HEK293T (cell line): ENCODE data around the gene MTRF1.

ENCODE experiments used
- FOXA1 ChIP-seq: fragments of 450-650 bp; IDR thresholded peaks from 2 replicates; pipeline ENCODE4 v1.6.1; 2016; ENCODE audit warnings: mild to moderate bottlenecking
- ZNF384 ChIP-seq: fragments of 450-650 bp; IDR thresholded peaks from 2 replicates; pipeline ENCODE4 v1.6.1; 2016

DNA sequence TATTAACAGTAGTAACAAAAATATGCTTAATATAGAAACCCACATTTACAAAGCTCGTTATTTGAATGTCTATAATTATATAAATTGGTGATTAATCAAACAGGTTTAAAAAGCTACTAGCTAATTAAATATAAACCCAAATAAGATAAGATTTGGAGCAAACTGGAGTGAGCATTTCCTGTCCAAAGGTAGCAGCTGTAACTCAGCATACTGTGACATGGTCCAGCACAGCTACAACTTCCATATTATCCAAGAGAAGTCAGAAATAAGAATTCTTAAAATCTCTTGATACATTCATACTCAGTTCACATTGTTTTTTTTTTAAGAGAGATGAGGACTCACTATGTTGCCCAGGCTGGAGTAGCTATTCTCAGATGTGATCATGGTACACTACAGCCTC lies 8.5 kb downstream of the MTRF1 start:
- TF ChIP-seq FOXA1 (no peak), ZNF384 (no peak)
